Colonic mucosa (tissue), 4 donors: ENCODE data around the gene MSI2. TPM values are rescaled to one million over a fixed set of nuclear protein-coding genes. Genes with fewer than 3 reads are reported as not detected.

Experiments used
- DNase-seq: peaks from one replicate; pipeline ENCODE4 v3.0.0-alpha.2; 2020
- H3K27ac ChIP-seq: fragments of 200-600 bp; one replicate; pipeline ENCODE4 v1.8.0; 2021
- H3K27me3 ChIP-seq: fragments of 200-600 bp; one replicate; pipeline ENCODE4 v1.8.0; 2021
- H3K36me3 ChIP-seq: fragments of 200-600 bp; one replicate; pipeline ENCODE4 v1.8.0; 2021
- H3K4me1 ChIP-seq: fragments of 200-600 bp; one replicate; pipeline ENCODE4 v1.8.0; 2021; ENCODE audit warnings: mild to moderate bottlenecking
- H3K4me3 ChIP-seq: fragments of 200-600 bp; one replicate; pipeline ENCODE4 v1.8.0; 2021
- H3K9ac ChIP-seq, 2 donors: one replicate each; pipeline ENCODE4 v1.7.0; 2013; ENCODE audit warnings: control low read depth in 2 of 2, low read depth in 2 of 2, low read length in 2 of 2
- H3K9me3 ChIP-seq: fragments of 200-600 bp; one replicate; pipeline ENCODE4 v1.8.0; 2021
- intact Hi-C: fragments of 100-400 bp; cut with DNase I; formaldehyde crosslinking; loops from one replicate; pipeline ENCODE4 v1.14.1; 2022
- total RNA-seq, 2 donors: library from RNA; stranded (reverse); fragmentation: NEBNext Ultra II Directional in 1 of 2; extraction: Animal tissue kit (Norgen Biotek cat#: 25700) in 1 of 2; gene quantifications; one replicate each; pipeline ENCODE4 v1.2.1, GENCODE V29; 2021
- TF ChIP-seq, protein P1 (sequence below): fragments of 200-600 bp; IDR thresholded peaks from one replicate; pipeline ENCODE4 v1.8.0; 2022; ENCODE audit warnings: antibody characterized with exemption, mild to moderate bottlenecking
- donor health status: healthy.
- donor health status: DM: no; HTN: no; CAD: no.
- donor health status: DM: no; HTN: no; CAD: no.

Gene MSI2
- total RNA-seq, 2 donors from 2014 or later = 61.6 to 75.4 TPM

DNA sequence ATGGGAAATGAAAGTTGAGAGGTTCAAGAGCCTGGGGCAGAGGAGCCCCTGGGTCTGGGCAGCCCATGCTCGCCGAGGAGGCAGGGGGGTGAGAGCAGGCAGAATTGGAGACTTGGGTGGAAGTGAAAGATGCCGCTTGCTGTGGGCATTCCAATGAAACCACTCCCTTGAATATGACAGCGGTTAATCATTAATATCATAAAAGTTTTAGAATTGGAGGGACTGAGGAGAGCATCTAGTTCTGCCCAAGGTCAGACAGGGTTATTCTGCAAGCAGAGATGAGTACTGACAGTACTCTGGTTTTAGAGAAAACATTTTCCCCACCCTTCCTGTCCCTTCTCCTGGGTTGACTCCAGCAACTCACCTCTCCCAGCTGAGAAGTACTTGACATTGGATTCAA lies 180.2 kb downstream of the MSI2 start:
- Histone ChIP-seq H3K9ac (no peak overlapping the region), H3K9me3 (no peaks in the 10 kb centered on the region), H3K27ac (no peak overlapping the region), H3K4me1 (peaks cover 8% of the 10 kb centered on the region), H3K27me3 (no peaks in the 10 kb centered on the region), H3K4me3 (no peak overlapping the region), H3K36me3 (no peaks in the 10 kb centered on the region)
- intact Hi-C loops = no loop called here
- TF ChIP-seq, protein P1, sequence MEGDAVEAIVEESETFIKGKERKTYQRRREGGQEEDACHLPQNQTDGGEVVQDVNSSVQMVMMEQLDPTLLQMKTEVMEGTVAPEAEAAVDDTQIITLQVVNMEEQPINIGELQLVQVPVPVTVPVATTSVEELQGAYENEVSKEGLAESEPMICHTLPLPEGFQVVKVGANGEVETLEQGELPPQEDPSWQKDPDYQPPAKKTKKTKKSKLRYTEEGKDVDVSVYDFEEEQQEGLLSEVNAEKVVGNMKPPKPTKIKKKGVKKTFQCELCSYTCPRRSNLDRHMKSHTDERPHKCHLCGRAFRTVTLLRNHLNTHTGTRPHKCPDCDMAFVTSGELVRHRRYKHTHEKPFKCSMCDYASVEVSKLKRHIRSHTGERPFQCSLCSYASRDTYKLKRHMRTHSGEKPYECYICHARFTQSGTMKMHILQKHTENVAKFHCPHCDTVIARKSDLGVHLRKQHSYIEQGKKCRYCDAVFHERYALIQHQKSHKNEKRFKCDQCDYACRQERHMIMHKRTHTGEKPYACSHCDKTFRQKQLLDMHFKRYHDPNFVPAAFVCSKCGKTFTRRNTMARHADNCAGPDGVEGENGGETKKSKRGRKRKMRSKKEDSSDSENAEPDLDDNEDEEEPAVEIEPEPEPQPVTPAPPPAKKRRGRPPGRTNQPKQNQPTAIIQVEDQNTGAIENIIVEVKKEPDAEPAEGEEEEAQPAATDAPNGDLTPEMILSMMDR = no peak
- DNase-seq = no peak

DNA sequence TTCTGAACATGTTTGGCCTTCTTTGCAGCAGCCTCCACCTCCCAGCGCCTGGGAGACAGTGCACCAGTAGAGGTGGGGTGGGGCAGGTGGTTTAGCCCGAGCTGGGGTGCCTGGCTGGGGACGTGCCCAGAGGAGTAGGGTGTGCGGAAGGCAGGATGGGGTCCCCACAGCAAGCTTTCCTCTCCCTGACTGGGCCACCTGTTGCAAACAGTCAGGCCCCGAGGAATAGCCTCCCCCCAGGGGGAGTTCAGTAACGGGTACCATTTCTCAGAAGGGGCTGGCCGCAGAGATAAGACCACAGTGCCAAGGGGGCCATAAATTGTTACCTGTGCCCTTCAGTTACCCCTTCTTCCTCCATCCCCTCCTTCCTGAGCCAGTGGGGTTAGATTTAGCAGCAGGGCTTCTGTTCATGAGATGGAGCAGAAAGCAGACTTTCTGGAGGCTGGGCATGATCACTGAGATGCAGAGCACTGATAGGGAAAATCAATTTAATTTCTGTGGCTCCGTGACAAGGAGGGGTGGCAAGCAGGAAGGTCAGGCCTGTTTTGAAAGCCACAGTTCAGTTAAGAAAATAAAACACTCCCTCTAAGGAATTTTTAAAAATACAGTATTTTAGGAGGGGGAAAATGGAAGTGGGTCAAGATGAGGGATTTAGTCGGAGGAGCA lies 181.9 kb downstream of the MSI2 start:
- Histone ChIP-seq H3K4me3 (no peak overlapping the region), H3K9ac (no peak overlapping the region), H3K9me3 (no peaks in the 10 kb centered on the region), H3K27ac (no peak overlapping the region), H3K4me1 (peaks cover 8% of the 10 kb centered on the region), H3K27me3 (no peaks in the 10 kb centered on the region), H3K36me3 (no peaks in the 10 kb centered on the region)
- no peak for DNase-seq
- intact Hi-C loops = no loop called here
- TF ChIP-seq, protein P1 = no peak

DNA sequence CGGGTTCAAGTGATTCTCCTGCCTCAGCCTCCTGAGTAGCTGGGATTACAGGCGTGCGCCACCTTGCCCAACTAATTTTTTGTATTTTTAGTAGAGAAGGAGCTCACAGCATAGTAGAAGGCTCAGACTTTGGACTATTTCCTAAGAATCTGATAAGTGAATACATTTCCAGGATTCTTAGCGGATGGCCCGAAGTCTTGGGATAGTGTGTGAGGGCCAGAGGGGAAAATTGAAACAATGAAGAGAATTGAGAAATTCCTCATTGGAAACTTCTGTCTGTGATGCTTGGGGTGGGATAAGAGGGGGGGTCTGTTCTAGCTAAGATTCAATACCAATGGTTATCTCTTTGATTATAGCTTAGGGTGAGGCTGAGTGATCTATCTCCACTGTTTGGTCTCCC lies 183.3 kb downstream of the MSI2 start:
- Histone ChIP-seq H3K9me3 (no peaks in the 10 kb centered on the region), H3K9ac (no peak overlapping the region), H3K27me3 (no peaks in the 10 kb centered on the region), H3K27ac (no peak overlapping the region), H3K4me3 (no peak overlapping the region), H3K36me3 (no peaks in the 10 kb centered on the region), H3K4me1 (peaks cover 8% of the 10 kb centered on the region)
- intact Hi-C loops = loop anchor here (10.0 kb wide), 1 partner anchor 155 kb away; no protein-coding TSS in a partner anchor
- TF ChIP-seq, protein P1 = no peak
- no peak for DNase-seq

DNA sequence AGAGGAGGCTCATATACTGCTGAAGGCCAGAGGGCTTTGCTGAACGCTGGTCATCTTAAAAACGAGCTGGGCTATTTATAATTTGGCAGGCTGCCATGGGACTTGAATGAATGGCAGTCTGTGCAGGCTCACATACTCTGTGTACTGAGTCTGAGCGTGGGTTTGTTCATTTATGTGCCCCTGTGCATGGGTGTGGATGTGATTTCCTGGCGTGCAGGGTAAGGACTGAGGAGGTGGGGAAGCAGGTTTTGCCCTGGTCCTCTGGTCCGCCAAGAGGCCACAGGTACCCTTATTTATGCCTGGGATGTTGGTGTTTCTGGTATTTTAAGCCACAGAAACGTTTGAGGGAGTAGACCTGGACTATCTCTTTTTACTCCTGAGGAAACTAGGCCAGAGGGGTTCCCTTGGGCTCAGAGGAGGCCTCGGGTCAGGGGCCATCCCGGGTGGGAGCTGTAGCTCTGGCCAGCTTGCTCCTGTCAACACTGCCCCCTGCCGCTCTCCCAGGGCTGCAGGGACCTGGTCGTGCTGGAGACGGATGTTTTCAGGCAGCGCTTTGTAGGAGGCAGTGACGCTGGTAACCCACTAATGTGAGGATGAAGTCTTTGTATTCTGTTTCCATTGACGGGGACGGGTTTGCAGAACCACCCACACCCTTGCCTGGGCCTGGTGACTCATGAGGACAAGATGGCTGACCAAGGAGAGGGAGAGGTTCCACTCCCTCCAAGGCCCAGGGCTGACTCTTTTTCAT lies 184.4 kb downstream of the MSI2 start:
- Histone ChIP-seq H3K4me3 (no peak overlapping the region), H3K27ac (no peak overlapping the region), H3K9me3 (no peaks in the 10 kb centered on the region), H3K27me3 (no peaks in the 10 kb centered on the region), H3K4me1 (peaks cover 8% of the 10 kb centered on the region), H3K9ac (peak overlapping the region in 1 of 2 donors; percentile 36), H3K36me3 (no peaks in the 10 kb centered on the region)
- peak; percentile 59 for DNase-seq
- intact Hi-C loops = loop anchor here (10.0 kb wide), 1 partner anchor 154 kb away; no protein-coding TSS in a partner anchor
- TF ChIP-seq, protein P1 = no peak

DNA sequence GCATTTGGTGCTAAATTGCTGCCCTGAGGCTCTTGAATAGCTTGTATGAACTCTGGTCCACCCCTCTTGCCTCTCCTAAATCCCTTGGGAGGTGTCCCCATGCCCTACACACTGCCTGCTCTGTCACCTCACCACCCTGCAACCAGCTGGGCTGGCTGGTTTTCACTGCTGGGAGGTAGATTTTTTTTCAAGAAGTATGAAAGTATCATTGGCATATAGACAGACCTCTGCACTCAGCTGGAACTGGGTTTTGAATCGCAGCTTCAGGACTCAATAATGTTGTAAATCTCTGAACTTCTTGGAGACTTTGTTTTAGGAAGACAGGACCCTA lies 184.9 kb downstream of the MSI2 start:
- TF ChIP-seq, protein P1 = no peak
- intact Hi-C loops = loop anchor here (10.0 kb wide), 1 partner anchor 154 kb away; no protein-coding TSS in a partner anchor
- H3K4me1 ChIP-seq = peaks cover 8% of the 10 kb centered on the region
- H3K9me3 ChIP-seq = no peaks in the 10 kb centered on the region
- H3K27me3 ChIP-seq = no peaks in the 10 kb centered on the region
- H3K36me3 ChIP-seq = no peaks in the 10 kb centered on the region
- no peak for DNase-seq
- H3K27ac ChIP-seq = no peak overlapping the region
- H3K4me3 ChIP-seq = no peak overlapping the region
- H3K9ac ChIP-seq = peak overlapping the region in 1 of 2 donors; percentile 36
